Measurements from ENCODE around the gene IRF2. TPM values are rescaled to one million over a fixed set of nuclear protein-coding genes. Genes with fewer than 3 reads are reported as not detected.
A peak's percentile ranks its signal among the peaks of the same experiment; 100 is the strongest.

The IRF2 gene
- total RNA-seq, 1 donor from 2014 or later: 12.6 TPM

GRCh38 chr4:184448821-184449220 lies 25.5 kb downstream of the IRF2 start:
- TF ChIP-seq CTCF (conservative IDR thresholded peaks at IDR 0.05): no peak
- H3K27me3 Mint-ChIP-seq (ENCODE audit: low read depth): no peaks in the 10 kb centered on the region
- no peak overlapping the region for H3K4me3 Mint-ChIP-seq
- no peaks in the 10 kb centered on the region for H3K9me3 Mint-ChIP-seq
- peak overlapping the region; percentile 57 for H3K27ac Mint-ChIP-seq (ENCODE audit: unreplicated experiment)
- DNase-seq (ENCODE audit: low read depth, low spot score): no peak
- H3K36me3 Mint-ChIP-seq (ENCODE audit: low read depth): peaks cover 7% of the 10 kb centered on the region
- H3K4me1 Mint-ChIP-seq: peaks cover 66% of the 10 kb centered on the region

- H3K27me3 Mint-ChIP-seq (ENCODE audit: low read depth): no peaks in the 10 kb centered on the region
- H3K4me1 Mint-ChIP-seq: peaks cover 63% of the 10 kb centered on the region
- TF ChIP-seq CTCF (conservative IDR thresholded peaks at IDR 0.05): no peak
- H3K36me3 Mint-ChIP-seq (ENCODE audit: low read depth): peaks cover 7% of the 10 kb centered on the region
- no peak overlapping the region for H3K27ac Mint-ChIP-seq (ENCODE audit: unreplicated experiment)
- no peak for DNase-seq (ENCODE audit: low read depth, low spot score)
- H3K4me3 Mint-ChIP-seq: no peak overlapping the region
- H3K9me3 Mint-ChIP-seq: no peaks in the 10 kb centered on the region
Measured at GRCh38 chr4:184448141-184448540, 26.2 kb downstream of the IRF2 start.

GRCh38 chr4:184447664-184448063 lies 26.7 kb downstream of the IRF2 start:
- no peak for TF ChIP-seq CTCF (conservative IDR thresholded peaks at IDR 0.05)
- H3K4me3 Mint-ChIP-seq: no peak overlapping the region
- H3K36me3 Mint-ChIP-seq (ENCODE audit: low read depth): peaks cover 7% of the 10 kb centered on the region
- DNase-seq (ENCODE audit: low read depth, low spot score): no peak
- H3K27ac Mint-ChIP-seq (ENCODE audit: unreplicated experiment): no peak overlapping the region
- peaks cover 65% of the 10 kb centered on the region for H3K4me1 Mint-ChIP-seq
- H3K9me3 Mint-ChIP-seq: no peaks in the 10 kb centered on the region
- H3K27me3 Mint-ChIP-seq (ENCODE audit: low read depth): no peaks in the 10 kb centered on the region

- H3K27ac Mint-ChIP-seq (ENCODE audit: unreplicated experiment): no peak overlapping the region
Measured at GRCh38 chr4:184446132-184446658, 28.2 kb downstream of the IRF2 start.

GRCh38 chr4:184444953-184445309 lies 29.4 kb downstream of the IRF2 start:
- H3K4me3 Mint-ChIP-seq: no peak overlapping the region
- no peaks in the 10 kb centered on the region for H3K9me3 Mint-ChIP-seq
- TF ChIP-seq CTCF (conservative IDR thresholded peaks at IDR 0.05): no peak
- no peak for DNase-seq (ENCODE audit: low read depth, low spot score)
- H3K36me3 Mint-ChIP-seq (ENCODE audit: low read depth): peaks cover 7% of the 10 kb centered on the region
- no peaks in the 10 kb centered on the region for H3K27me3 Mint-ChIP-seq (ENCODE audit: low read depth)
- peaks cover 65% of the 10 kb centered on the region for H3K4me1 Mint-ChIP-seq
- H3K27ac Mint-ChIP-seq (ENCODE audit: unreplicated experiment): no peak overlapping the region

More at GRCh38 chr4:184446132-184446658, 28.2 kb downstream of the IRF2 start:
- Mint-ChIP-seq H3K36me3 (ENCODE audit: low read depth) (peaks cover 7% of the 10 kb centered on the region), H3K27me3 (ENCODE audit: low read depth) (no peaks in the 10 kb centered on the region), H3K9me3 (no peaks in the 10 kb centered on the region), H3K4me1 (peaks cover 63% of the 10 kb centered on the region), H3K4me3 (no peak overlapping the region)
- TF ChIP-seq CTCF (conservative IDR thresholded peaks at IDR 0.05): no peak
- DNase-seq (ENCODE audit: low read depth, low spot score): no peak

All from neural crest cell (in vitro differentiated cells).